Endothelial cell of umbilical vein (primary cell): ENCODE measurements around the gene RYR1. TPM values are rescaled to one million over a fixed set of nuclear protein-coding genes. Genes with fewer than 3 reads are reported as not detected.

ENCODE experiments used
- BruUV-seq: library from RNA; stranded (reverse); fragments of 400-500 nt; replicated peaks from 2 replicates; lab custom pipeline; 2021; lab: Mats Ljungman, UMichigan
- CTCF ChIA-PET: fragments of 300-600, 350-600 bp; sonication (Branson Sonifier 250); formaldehyde crosslinking; loops from one replicate; lab custom pipeline; 2021; ENCODE audit warnings: antibody characterized with exemption, inconsistent platforms; lab: Charles Lee
- POLR2A ChIA-PET: fragments of 300-600, 350-600 bp; sonication (Branson Sonifier 250); formaldehyde crosslinking; loops from one replicate; lab custom pipeline; 2021; ENCODE audit warnings: antibody characterized with exemption, inconsistent platforms; lab: Charles Lee
- DNase-seq: peaks from one replicate; pipeline ENCODE4 v3.0.0-alpha.2; 2011; ENCODE audit warnings: low read depth, low spot score
- FAIRE-seq: peaks from 2 replicates; lab custom pipeline; 2011; peaks lifted over from hg19 to GRCh38; lab: Jason Lieb, UNC
- H2AFZ ChIP-seq: 2 replicates; pipeline ENCODE4 v1.6.0; 2012; ENCODE audit warnings: low read depth, low read length, control low read depth, inconsistent platforms
- H3K27ac ChIP-seq: 2 replicates; pipeline ENCODE4 v1.5.1; 2011; ENCODE audit warnings: low read depth, mild to moderate bottlenecking, control low read depth, low read length, moderate library complexity; ENCODE audit not compliant: insufficient read depth
- H3K27me3 ChIP-seq, 2 experiments: 2 replicates each; pipeline versions ENCODE4 v1.6.0 to v1.6.1; 2011; ENCODE audit warnings: low read length in 2 of 2, mixed read lengths in 1 of 2; ENCODE audit not compliant: control insufficient read depth in 2 of 2, insufficient read depth in 2 of 2
- H3K36me3 ChIP-seq, 2 experiments: 2 replicates in 1 of 2; 3 replicates in 1 of 2; pipeline ENCODE4 v1.5.1; 2011; ENCODE audit warnings: low read length in 2 of 2, mild to moderate bottlenecking in 1 of 2, moderate library complexity in 1 of 2; ENCODE audit not compliant: control insufficient read depth in 2 of 2, insufficient read depth in 2 of 2; ENCODE audit errors: extremely low read depth in 1 of 2
- H3K4me1 ChIP-seq: 3 replicates; pipeline ENCODE4 v1.5.1; 2011; ENCODE audit warnings: mild to moderate bottlenecking, low read length; ENCODE audit not compliant: control insufficient read depth, insufficient read depth; ENCODE audit errors: extremely low read depth
- H3K4me2 ChIP-seq: 2 replicates; pipeline ENCODE4 v1.6.1; 2011; ENCODE audit warnings: low read length, control low read depth, mixed read lengths; ENCODE audit not compliant: insufficient read depth
- H3K4me3 ChIP-seq, 3 experiments: fragments of 200-600 bp in 1 of 3; sonication (generic), shearing (Covaris generic) in 1 of 3; replicated peaks in 1 of 3; 2 replicates each; pipeline ENCODE4 v1.5.1; 2011 to 2016; ENCODE audit warnings: control low read depth in 3 of 3, low read length in 3 of 3, mild to moderate bottlenecking in 2 of 3, inconsistent platforms in 1 of 3, low read depth in 1 of 3, moderate library complexity in 1 of 3; ENCODE audit not compliant: insufficient read depth in 1 of 3
- H3K79me2 ChIP-seq: 2 replicates; pipeline ENCODE4 v1.6.0; 2012; ENCODE audit warnings: low read length, inconsistent platforms; ENCODE audit not compliant: control insufficient read depth, insufficient read depth
- H3K9ac ChIP-seq: replicated peaks from 2 replicates; pipeline ENCODE3; 2011; ENCODE audit warnings: low read length, control low read depth; ENCODE audit not compliant: insufficient read depth; ENCODE audit errors: extremely low read depth
- H3K9me1 ChIP-seq: replicated peaks from 3 replicates; pipeline ENCODE4 v1.6.0; 2011; ENCODE audit warnings: mild to moderate bottlenecking, low read length; ENCODE audit not compliant: control insufficient read depth, insufficient read depth; ENCODE audit errors: extremely low read depth
- H3K9me3 ChIP-seq: replicated peaks from 2 replicates; pipeline ENCODE4 v1.5.1; 2012; ENCODE audit warnings: low read length, inconsistent platforms; ENCODE audit not compliant: control insufficient read depth, insufficient read depth
- H4K20me1 ChIP-seq: replicated peaks from 2 replicates; pipeline ENCODE3; 2011; ENCODE audit warnings: mild to moderate bottlenecking, low read length; ENCODE audit not compliant: control insufficient read depth, insufficient read depth; ENCODE audit errors: extremely low read depth
- CTCF ChIP-seq, 2 donors: IDR thresholded peaks; 1 replicate in 1 of 2; 2 replicates in 1 of 2; pipeline ENCODE4 v1.5.1; 2011; ENCODE audit warnings: low read length in 2 of 2, mild to moderate bottlenecking in 2 of 2, moderate library complexity in 2 of 2, control low read depth in 1 of 2, inconsistent platforms in 1 of 2, low read depth in 1 of 2; ENCODE audit not compliant: insufficient read depth in 1 of 2; ENCODE audit errors: extremely low read depth in 1 of 2
- EZH2 ChIP-seq: IDR thresholded peaks from 2 replicates; pipeline ENCODE4 v1.6.1; 2012; ENCODE audit warnings: borderline replicate concordance, low read depth, mild to moderate bottlenecking, moderate library complexity, low read length, inconsistent platforms; ENCODE audit not compliant: severe bottlenecking
- FOS ChIP-seq: IDR thresholded peaks from 2 replicates; pipeline ENCODE4 v1.6.1; 2011; ENCODE audit warnings: mild to moderate bottlenecking, low read length, moderate library complexity, borderline replicate concordance; ENCODE audit not compliant: insufficient read depth
- GATA2 ChIP-seq: IDR thresholded peaks from 2 replicates; pipeline ENCODE4 v1.7.0; 2011; ENCODE audit warnings: low read depth, mild to moderate bottlenecking, moderate library complexity, mixed read lengths, low read length; ENCODE audit not compliant: insufficient read length, insufficient read depth
- JUN ChIP-seq: IDR thresholded peaks from 2 replicates; pipeline ENCODE4 v1.6.1; 2011; ENCODE audit warnings: borderline replicate concordance, low read depth; ENCODE audit not compliant: insufficient read length, insufficient read depth
- MAX ChIP-seq: IDR thresholded peaks from 2 replicates; pipeline ENCODE4 v1.6.1; 2011; ENCODE audit not compliant: insufficient read depth, insufficient read length
- MYC ChIP-seq: IDR thresholded peaks from one replicate; pipeline ENCODE4 v1.6.1; 2011; ENCODE audit warnings: mild to moderate bottlenecking, low read depth, low read length
- POLR2A ChIP-seq: IDR thresholded peaks from 2 replicates; pipeline ENCODE4 v1.6.1; 2012; ENCODE audit warnings: low read depth, mild to moderate bottlenecking, control low read depth, low read length
- POLR2AphosphoS5 ChIP-seq: IDR thresholded peaks from 2 replicates; pipeline ENCODE4 v1.6.1; 2012; ENCODE audit warnings: low read depth, mild to moderate bottlenecking, control low read depth, low read length, moderate library complexity; ENCODE audit not compliant: insufficient read depth
- dilution Hi-C: fragments of 300-500 bp; cut with MboI; formaldehyde crosslinking; loops from one replicate; pipeline ENCODE4 v1.15.0; 2019; ENCODE audit warnings: low sequenced_read_pairs; ENCODE audit not compliant: extremely low pct_ligation_motif_present
- intact Hi-C: fragments of 100-400 bp; cut with micrococcal nuclease; formaldehyde crosslinking; loops from one replicate; pipeline ENCODE4 v1.10.0; 2022
- polyA plus RNA-seq, 4 experiments: library from polyadenylated mRNA; depleted of rRNA in 3 of 4; stranded (reverse) in 3 of 4; unstranded in 1 of 4; fragments of >200 nt; gene quantifications; 2 replicates each; pipeline versions ENCODE4 v1.2.1 to v1.2.3, GENCODE V29; 2011 to 2012; ENCODE audit warnings: missing spikeins in 1 of 4
- total RNA-seq: library from RNA; stranded (reverse); gene quantifications from 2 replicates; pipeline ENCODE4 v1.2.3, GENCODE V29; 2021

The RYR1 gene
- total and polyA plus RNA-seq, 2 donors (not counting 3 experiments of a cell fraction or from before 2014, with no cell fraction given): under 0.01 to 0.02 TPM

- CTCF ChIA-PET: no interaction called here
- POLR2A ChIA-PET: no interaction called here
Observed at GRCh38 chr19:38539751-38540150, 106.3 kb downstream of the RYR1 start.

GRCh38 chr19:38542040-38542439 is 108.5 kb downstream of the RYR1 start:
- no peaks in the 10 kb centered on the region for H3K9me1 ChIP-seq
- no peaks in the 10 kb centered on the region for H3K9me3 ChIP-seq
- no peak overlapping the region for H3K4me2 ChIP-seq
- H3K27ac ChIP-seq: no peak overlapping the region
- H3K79me2 ChIP-seq: no peaks in the 10 kb centered on the region
- POLR2A ChIA-PET: no interaction called here
- H3K4me1 ChIP-seq: peaks cover 7% of the 10 kb centered on the region
- no peaks in the 10 kb centered on the region for H4K20me1 ChIP-seq
- no peak overlapping the region for H2AFZ ChIP-seq
- DNase-seq (no peak), FAIRE-seq (no peak)
- intact Hi-C loops (no loop called here), dilution Hi-C loops (no loop called here)
- no peak overlapping the region for H3K9ac ChIP-seq
- BruUV-seq: no TSS peak
- H3K36me3 ChIP-seq: no peaks in the 10 kb centered on the region
- CTCF ChIA-PET: interaction anchor here (0.5 kb wide), 1 partner anchor 186 kb away, joined by 3 read pairs; no protein-coding TSS in a partner anchor
- H3K4me3 ChIP-seq: no peak overlapping the region
- no peak for TF ChIP-seq GATA2
- TF ChIP-seq CTCF (IDR thresholded peaks at IDR 0.05; ENCODE audit: extremely low read depth in 1 of 2, insufficient read depth in 1 of 2, low read depth in 1 of 2, low read length in 2 of 2): no peak
- TF ChIP-seq POLR2AphosphoS5: no peak
- TF ChIP-seq MYC: no peak
- TF ChIP-seq EZH2: no peak
- TF ChIP-seq POLR2A: no peak
- TF ChIP-seq JUN: no peak
- TF ChIP-seq MAX: no peak
- TF ChIP-seq FOS: no peak
- H3K27me3 ChIP-seq: peaks cover 1 to 2% of the 10 kb centered on the region in 2 experiments

More at GRCh38 chr19:38539751-38540150, 106.3 kb downstream of the RYR1 start:
- peaks cover 1 to 2% of the 10 kb centered on the region in 2 experiments for H3K27me3 ChIP-seq
- no peak overlapping the region for H2AFZ ChIP-seq
- H3K9me3 ChIP-seq: no peaks in the 10 kb centered on the region
- no peaks in the 10 kb centered on the region for H3K36me3 ChIP-seq
- no peaks in the 10 kb centered on the region for H4K20me1 ChIP-seq
- no TSS peak for BruUV-seq
- dilution Hi-C loops: no loop called here
- intact Hi-C loops: no loop called here
- H3K79me2 ChIP-seq: no peaks in the 10 kb centered on the region
- TF ChIP-seq POLR2A (no peak), GATA2 (no peak), POLR2AphosphoS5 (no peak)
- H3K4me3 ChIP-seq: no peak overlapping the region
- no peak overlapping the region for H3K4me2 ChIP-seq
- no peak overlapping the region for H3K27ac ChIP-seq
- DNase-seq (no peak), FAIRE-seq (no peak)
- no peak overlapping the region for H3K9ac ChIP-seq
- H3K4me1 ChIP-seq: peaks cover 7% of the 10 kb centered on the region
- no peaks in the 10 kb centered on the region for H3K9me1 ChIP-seq
